Neural progenitor cell (in vitro differentiated cells): ENCODE data around the gene GLYATL3.

ENCODE experiments used
- EZH2 ChIP-seq: fragments of 200-600 bp; sonication (generic); IDR thresholded peaks from 2 replicates; pipeline ENCODE4 v1.6.1; 2017; ENCODE audit warnings: antibody characterized with exemption, mild to moderate bottlenecking, moderate library complexity
- EZH2phosphoT487 ChIP-seq: fragments of 200-600 bp; sonication (generic); IDR thresholded peaks from 2 replicates; pipeline ENCODE4 v1.6.1; 2017; ENCODE audit warnings: antibody characterized with exemption
- TF ChIP-seq, protein P1 (sequence below): fragments of 200-600 bp; sonication (generic); IDR thresholded peaks from 2 replicates; pipeline ENCODE4 v1.5.1; 2017; ENCODE audit warnings: antibody characterized with exemption, mild to moderate bottlenecking

DNA sequence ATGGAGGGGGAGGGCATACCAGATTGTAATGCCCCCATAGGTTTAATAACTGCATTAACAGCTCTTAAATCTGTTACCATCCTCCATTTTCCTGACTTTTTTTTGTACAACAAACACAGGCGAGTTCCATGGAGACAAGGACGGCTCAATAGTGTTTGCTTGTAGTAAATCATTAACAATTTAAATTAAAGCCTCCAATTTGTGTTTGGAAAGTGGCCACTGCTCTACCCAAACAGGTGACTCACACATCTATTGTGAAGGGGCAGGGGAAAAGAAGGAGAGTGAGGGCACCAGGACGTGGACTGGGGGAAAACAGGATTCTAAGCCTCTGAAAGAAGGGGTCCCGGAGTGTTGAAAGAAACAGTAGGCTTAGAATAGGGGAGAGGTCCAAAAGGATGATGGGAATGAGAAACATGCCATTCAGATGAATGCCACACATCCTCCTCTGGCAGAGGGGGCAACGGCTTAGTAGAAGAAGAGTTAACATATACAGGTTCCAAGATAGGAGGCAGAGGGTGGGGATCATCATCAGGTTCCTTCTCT, 6.9 kb downstream of the GLYATL3 start:
- TF ChIP-seq, protein P1, sequence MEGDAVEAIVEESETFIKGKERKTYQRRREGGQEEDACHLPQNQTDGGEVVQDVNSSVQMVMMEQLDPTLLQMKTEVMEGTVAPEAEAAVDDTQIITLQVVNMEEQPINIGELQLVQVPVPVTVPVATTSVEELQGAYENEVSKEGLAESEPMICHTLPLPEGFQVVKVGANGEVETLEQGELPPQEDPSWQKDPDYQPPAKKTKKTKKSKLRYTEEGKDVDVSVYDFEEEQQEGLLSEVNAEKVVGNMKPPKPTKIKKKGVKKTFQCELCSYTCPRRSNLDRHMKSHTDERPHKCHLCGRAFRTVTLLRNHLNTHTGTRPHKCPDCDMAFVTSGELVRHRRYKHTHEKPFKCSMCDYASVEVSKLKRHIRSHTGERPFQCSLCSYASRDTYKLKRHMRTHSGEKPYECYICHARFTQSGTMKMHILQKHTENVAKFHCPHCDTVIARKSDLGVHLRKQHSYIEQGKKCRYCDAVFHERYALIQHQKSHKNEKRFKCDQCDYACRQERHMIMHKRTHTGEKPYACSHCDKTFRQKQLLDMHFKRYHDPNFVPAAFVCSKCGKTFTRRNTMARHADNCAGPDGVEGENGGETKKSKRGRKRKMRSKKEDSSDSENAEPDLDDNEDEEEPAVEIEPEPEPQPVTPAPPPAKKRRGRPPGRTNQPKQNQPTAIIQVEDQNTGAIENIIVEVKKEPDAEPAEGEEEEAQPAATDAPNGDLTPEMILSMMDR: no peak
- TF ChIP-seq EZH2phosphoT487 (no peak), EZH2 (no peak)
